ENCODE results near the gene TCF12.

TCF12 gene

GRCh38 chr15:57183614-57184344, 265.3 kb downstream of the TCF12 start:
- no peak for FAIRE-seq

DNA sequence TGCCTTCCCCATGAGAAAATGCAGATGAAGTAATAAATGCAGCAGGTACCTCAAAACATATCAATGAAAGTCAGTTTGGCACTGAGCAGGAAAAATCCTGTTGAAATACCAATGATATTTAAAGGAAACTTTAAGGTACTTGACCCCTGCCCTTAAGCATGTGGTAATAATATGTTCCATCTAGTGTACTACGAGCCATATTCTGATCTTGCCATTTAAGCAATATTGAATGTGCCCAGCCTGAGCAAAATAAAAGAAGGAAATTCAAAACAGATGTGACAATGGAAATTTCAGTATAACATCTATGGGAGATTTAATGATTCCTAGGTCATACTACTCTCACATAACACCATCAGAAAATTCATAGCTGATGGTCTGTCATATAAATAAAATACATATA, 266.1 kb downstream of the TCF12 start:
- no peak for FAIRE-seq

GRCh38 chr15:57185507-57186074, 267.1 kb downstream of the TCF12 start:
- no peak for FAIRE-seq

DNA sequence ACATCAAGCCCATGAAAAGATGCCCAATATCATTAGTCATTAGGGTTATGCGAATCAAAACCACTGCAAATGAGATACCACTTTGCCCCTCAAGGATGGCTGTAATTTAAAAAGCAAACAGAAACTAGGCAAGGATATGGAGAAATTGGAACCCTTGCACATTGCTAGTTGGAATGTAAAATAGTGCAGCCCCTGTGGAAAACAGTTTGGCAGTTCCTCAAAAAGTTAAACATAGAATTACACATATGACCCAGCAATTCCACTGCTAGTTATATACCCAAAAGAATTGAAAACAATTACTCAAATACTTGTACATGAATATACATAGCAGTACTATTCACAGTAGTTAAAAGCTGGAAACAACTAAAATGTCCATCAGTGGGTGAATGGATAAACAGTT, 271.0 kb downstream of the TCF12 start:
- FAIRE-seq = no peak

- FAIRE-seq = no peak
These were observed 271.8 kb downstream of the TCF12 start for GRCh38 chr15:57190208-57190607.

DNA sequence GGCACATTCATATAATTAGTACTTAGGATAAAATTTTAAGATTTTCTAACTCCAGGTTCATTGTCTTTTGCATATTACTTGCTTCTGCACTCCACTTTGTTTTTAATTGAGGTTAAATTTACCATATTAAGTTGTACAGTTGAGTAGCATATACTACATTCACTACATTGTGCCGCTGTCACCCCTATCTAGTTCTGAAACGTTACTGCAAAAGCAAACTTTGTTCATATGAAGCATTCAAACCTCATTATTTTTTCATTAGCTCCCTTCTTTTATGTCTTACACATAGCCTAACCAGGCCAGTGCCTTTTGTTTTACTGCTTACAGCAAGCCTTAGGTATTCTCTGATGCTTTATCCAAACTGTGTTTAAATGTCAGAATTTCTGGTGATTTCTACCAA, 274.7 kb downstream of the TCF12 start:
- no peak for FAIRE-seq

DNA sequence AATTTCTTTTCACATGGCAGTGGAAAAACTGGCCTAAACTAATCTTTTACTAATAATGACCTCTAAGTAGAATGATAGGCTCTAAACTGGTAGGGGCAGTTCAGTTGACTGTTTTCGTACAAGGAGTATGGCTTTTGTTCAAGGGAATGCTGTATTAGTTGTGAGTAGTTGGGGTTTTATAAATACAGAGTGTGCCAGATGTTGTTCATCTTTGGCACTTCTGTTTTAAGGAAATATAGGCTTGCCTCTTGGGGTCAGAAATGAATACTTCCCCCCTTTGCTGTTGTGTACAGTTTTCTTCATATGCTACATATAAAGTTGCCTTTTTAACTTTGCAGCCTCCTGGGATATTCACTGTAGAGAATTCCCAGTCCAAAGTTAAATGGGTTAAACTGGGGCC, 276.9 kb downstream of the TCF12 start:
- no peak for FAIRE-seq

- FAIRE-seq = no peak
These were observed 278.4 kb downstream of the TCF12 start for GRCh38 chr15:57196865-57197264.

- no peak for FAIRE-seq
These were observed 279.7 kb downstream of the TCF12 start for GRCh38 chr15:57198131-57198530.

- no peak for FAIRE-seq
These were observed 280.3 kb downstream of the TCF12 start for GRCh38 chr15:57198654-57199291.

DNA sequence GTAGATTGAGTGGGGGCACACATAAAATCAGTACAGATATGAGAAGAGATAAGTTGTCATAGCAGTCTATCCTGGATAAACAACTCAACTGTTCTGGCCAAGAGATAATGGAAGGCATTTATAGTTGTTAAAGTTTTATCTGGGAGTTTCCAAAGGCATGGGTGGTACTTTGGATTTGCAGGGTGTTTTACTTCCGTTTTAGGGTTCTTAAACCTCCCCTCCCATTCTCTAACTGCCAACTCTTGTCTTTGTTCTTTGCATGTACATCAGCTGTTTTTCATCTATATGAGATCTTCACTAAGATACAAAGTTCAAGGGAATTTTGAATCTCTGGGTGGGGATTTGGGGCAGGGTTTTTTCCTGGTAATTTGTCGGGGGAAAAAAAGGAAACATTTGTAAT, 283.1 kb downstream of the TCF12 start:
- no peak for FAIRE-seq

GRCh38 chr15:57203906-57204305, 285.5 kb downstream of the TCF12 start:
- no peak for FAIRE-seq

GRCh38 chr15:57205027-57205855, 286.8 kb downstream of the TCF12 start:
- no peak for FAIRE-seq

- no peak for FAIRE-seq
These were observed 287.6 kb downstream of the TCF12 start for GRCh38 chr15:57205996-57206395.

GRCh38 chr15:57213862-57214261, 295.4 kb downstream of the TCF12 start:
- peak; percentile 76 for FAIRE-seq

- FAIRE-seq = no peak
These were observed 296.9 kb downstream of the TCF12 start for GRCh38 chr15:57215326-57215725.

DNA sequence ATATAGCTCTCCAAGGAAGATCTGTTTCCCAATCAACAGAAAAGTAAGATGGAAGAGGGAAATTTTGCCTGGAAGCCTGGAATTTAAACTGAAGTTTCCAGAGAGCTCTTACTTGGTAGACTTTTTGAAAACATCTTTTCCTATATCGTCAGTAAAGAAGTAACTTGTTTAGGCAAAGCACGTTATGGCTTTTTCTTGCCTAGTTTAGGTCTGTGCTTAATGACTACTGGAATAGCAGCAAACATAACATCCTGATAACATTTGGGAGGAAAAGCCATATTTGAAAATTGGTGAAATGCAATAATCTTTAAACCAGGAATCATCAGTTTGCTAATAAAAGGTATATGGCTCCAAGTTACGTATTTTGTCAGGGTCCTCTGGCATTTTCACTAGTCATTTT, 297.4 kb downstream of the TCF12 start:
- FAIRE-seq = no peak

DNA sequence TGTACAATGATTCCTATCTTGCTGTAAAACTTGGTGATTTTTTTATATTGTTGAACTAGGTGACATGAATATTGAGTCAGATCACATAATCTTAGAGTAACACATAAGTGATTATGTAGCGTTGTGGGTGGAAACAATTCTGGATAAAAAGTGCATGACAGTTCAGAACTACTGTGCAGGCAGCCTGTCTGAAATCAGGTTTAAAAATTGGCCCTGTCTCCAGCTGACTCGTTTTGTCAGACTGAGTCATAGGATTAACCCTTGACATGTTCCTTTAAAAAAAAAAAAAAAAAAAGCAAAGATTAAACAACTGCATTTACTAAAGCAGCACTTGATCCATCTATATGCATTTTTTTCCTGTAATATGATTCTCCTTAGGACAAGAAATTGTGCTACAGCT, 297.8 kb downstream of the TCF12 start:
- FAIRE-seq = no peak

DNA sequence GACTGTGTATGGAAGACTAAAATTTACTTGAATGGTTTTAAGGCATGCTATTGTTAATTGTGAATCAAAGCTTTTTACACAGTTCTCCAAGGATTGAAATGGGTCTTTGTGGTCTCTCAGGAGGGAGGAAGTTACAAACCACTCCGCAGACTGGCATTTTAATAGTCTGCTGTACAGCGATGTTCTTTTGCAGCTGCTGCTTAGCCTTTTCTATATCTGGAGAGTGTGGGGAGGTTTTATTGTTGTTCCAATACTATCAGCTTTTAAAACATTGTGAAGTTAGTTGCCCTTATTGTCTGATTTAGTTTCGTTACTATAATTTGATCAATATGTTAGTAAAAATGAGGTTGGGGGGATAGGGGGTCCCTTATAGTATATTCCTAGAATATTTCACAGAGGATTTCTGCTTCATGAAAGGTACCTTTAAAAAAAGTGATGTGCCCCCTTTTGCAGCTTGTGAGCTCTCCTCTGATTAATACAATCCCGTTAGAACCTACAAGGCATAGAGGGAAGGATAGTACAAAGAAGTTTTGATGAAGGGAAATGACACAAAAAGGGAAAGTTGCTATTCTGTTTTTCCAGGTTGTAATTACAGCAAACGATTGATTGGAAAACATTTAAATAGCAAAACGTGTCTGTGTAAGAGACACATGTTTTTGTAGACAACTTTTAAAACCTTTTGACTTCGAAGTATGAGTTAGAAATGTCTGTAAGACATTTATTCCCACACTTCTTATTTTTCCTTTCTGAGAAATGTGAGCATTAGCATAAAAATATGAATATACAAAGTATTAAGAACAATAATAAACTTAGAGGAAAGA, 299.5 kb downstream of the TCF12 start:
- peak; percentile 18 for FAIRE-seq

DNA sequence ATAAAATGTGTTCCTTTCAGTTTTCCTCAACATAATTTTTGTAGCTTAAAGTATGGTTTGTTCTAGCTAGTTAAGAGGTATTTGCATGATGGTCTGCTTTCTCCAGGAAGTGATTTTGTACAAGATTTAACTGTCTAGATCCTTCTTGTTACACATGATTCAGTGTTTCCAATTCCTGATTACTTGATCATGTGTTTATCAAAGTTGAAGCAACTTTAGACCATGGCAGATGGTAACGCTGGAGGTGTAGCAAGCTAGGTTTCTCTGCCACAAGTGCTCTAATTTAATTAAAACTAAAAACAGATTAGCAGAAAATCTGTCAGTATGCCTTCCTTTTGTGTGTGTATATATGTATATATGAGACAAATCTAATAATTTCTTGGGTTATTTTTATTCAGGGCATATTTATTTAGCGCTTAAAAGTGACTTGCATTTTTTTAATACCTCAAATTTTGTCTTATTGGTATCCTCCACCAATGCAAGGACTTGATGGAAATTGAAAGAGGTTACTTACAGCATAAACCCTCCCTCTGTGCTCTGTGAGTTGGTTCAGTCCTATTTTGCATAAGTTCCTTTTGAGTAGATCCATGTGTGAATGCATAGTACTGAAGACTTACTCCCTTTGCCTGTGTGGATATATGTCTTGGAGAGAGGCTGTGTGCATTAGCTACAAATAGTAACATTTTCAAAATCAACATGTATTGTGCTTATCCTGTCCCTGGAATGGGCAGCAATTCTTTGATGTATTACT, 300.6 kb downstream of the TCF12 start:
- no peak for FAIRE-seq

DNA sequence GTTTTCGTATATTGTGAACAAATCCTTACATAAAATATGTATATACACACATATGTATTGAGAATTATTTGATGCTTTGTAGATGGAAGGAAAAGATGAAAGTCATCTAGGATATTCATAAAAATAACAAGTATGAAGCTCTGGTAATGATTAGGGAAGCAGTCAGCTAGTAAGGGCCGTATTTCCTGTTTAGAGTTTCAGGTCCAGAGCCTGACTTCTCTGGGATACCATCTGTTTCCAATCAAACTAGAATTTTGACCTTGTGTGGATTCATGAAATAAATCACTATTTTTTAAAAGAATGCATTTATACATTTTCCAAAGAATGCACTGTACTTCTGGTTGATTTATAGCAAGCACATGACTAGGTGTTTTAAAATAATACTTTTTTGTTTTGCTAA, 301.8 kb downstream of the TCF12 start:
- FAIRE-seq = peak; percentile 93

DNA sequence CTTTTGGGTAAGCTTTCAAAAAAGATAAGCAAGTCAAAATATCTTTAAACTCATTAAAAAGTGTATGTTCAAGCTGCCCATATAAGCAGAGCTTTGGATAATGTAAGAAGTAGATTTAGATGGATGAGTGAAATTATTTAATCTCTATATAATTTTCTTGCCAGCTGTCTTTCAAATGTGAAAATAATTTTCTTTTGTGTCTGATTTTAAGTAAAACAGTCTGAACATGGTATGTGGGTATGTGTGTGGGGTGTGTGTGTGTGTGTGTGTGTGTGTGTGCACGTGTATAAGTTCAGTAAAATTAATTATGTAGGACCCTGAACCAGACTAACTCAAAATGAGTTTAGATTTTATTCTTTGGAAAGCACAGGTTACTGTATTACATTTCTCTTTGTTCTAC, 302.7 kb downstream of the TCF12 start:
- FAIRE-seq = no peak

All from endometrium (tissue), 2 donors.